Mammary epithelial cell (primary cell): Measurements from ENCODE around the gene IQSEC1.

Experiments
- EZH2 ChIP-seq: IDR thresholded peaks from 2 replicates; pipeline ENCODE4 v1.6.1; 2012; ENCODE audit warnings: low read length, inconsistent platforms, borderline replicate concordance
- TF ChIP-seq, protein P1 (sequence below), 2 donors: IDR thresholded peaks in 1 of 2; conservative IDR thresholded peaks in 1 of 2; 2 replicates each; pipeline ENCODE4 v1.5.1; 2011 to 2012; ENCODE audit warnings: inconsistent platforms in 2 of 2, low read length in 2 of 2, mild to moderate bottlenecking in 2 of 2, control low read depth in 1 of 2, low read depth in 1 of 2; ENCODE audit not compliant: insufficient read depth in 1 of 2; ENCODE audit errors: extremely low read depth in 1 of 2

DNA sequence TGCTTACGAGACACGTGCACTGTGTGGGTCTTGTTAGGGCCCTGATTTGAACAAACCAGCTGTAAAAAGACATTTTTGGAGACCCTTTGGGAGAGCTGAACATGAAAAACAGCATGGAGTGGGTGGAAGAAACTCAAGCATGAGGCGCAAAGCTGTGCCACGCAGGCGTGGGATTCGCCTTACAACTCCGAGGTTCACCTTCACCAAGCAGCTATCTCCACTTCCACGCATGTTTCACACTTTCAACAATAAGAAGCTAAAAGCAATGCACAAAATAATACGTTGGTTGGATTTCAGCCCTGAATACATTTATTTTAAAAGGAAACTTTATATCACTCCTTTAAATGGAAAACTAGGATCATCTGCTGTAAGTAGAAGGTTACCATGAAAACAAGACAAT lies 42.5 kb downstream of the IQSEC1 start:
- TF ChIP-seq, protein P1, sequence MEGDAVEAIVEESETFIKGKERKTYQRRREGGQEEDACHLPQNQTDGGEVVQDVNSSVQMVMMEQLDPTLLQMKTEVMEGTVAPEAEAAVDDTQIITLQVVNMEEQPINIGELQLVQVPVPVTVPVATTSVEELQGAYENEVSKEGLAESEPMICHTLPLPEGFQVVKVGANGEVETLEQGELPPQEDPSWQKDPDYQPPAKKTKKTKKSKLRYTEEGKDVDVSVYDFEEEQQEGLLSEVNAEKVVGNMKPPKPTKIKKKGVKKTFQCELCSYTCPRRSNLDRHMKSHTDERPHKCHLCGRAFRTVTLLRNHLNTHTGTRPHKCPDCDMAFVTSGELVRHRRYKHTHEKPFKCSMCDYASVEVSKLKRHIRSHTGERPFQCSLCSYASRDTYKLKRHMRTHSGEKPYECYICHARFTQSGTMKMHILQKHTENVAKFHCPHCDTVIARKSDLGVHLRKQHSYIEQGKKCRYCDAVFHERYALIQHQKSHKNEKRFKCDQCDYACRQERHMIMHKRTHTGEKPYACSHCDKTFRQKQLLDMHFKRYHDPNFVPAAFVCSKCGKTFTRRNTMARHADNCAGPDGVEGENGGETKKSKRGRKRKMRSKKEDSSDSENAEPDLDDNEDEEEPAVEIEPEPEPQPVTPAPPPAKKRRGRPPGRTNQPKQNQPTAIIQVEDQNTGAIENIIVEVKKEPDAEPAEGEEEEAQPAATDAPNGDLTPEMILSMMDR (conservative IDR thresholded peaks at IDR 0.05 in 1 of 2, IDR thresholded peaks at IDR 0.05 in 1 of 2; ENCODE audit: extremely low read depth in 1 of 2, insufficient read depth in 1 of 2, low read depth in 1 of 2, low read length in 2 of 2): no peak
- TF ChIP-seq EZH2: no peak
